GM19395 (cell line): Measurements from ENCODE around the gene UTP11.

Experiments
- ATAC-seq: cut with Tn5 transposase; IDR thresholded peaks from one replicate; pipeline ENCODE4 v1.9.1; 2021; ENCODE audit warnings: mild to moderate bottlenecking, moderate library complexity; ENCODE audit not compliant: unreplicated experiment

Gene UTP11

GRCh38 chr1:38068220-38068979 lies 55.9 kb downstream of the UTP11 start:
- ATAC-seq = no peak

- ATAC-seq = no peak
Measured at GRCh38 chr1:38068980-38069340, 56.4 kb downstream of the UTP11 start.

GRCh38 chr1:38071312-38072256 lies 59.0 kb downstream of the UTP11 start:
- no peak for ATAC-seq

GRCh38 chr1:38072858-38073257 lies 60.3 kb downstream of the UTP11 start:
- no peak for ATAC-seq

GRCh38 chr1:38073534-38074301 lies 61.2 kb downstream of the UTP11 start:
- ATAC-seq = no peak

- ATAC-seq = no peak
Measured at GRCh38 chr1:38074302-38074677, 61.8 kb downstream of the UTP11 start.
